A204.1 (cell line): ENCODE measurements around the gene VMO1.
"Not testable (repeated sequence)": the region's sequence is repeated elsewhere in the genome, so short reads cannot be mapped to it uniquely, and the experiment has no call there.

ENCODE experiments used
- FAIRE-seq: peaks from 2 replicates; lab custom pipeline; 2012; peaks lifted over from hg19 to GRCh38; lab: Jason Lieb, UNC

Gene VMO1

GRCh38 chr17:4786106-4786511, at the start of gene VMO1:
Gene VMO1, minus strand, starts transcription at chr17:4786364. Its CDS starts 12 bp downstream, at chr17:4786352.
- FAIRE-seq: no peak

GRCh38 chr17:4834681-4835020, 48.5 kb upstream of the VMO1 start:
- FAIRE-seq: no peak

GRCh38 chr17:4833941-4834680, 47.9 kb upstream of the VMO1 start:
- FAIRE-seq: no peak

- FAIRE-seq: no peak
Measured at GRCh38 chr17:4833178-4833940, 47.2 kb upstream of the VMO1 start, which contains the start of gene MINK1. Gene MINK1, plus strand, starts transcription at chr17:4833340. Its CDS starts 244 bp downstream, at chr17:4833584.

- not testable (repeated sequence) for FAIRE-seq
Measured at GRCh38 chr17:4832829-4833177, 46.6 kb upstream of the VMO1 start.

- no peak for FAIRE-seq
Measured at GRCh38 chr17:4827399-4827798, 41.2 kb upstream of the VMO1 start.

- no peak for FAIRE-seq
Measured at GRCh38 chr17:4823373-4824089, 37.4 kb upstream of the VMO1 start.

- no peak for FAIRE-seq
Measured at GRCh38 chr17:4822835-4823234, 36.7 kb upstream of the VMO1 start.

- no peak for FAIRE-seq
Measured at GRCh38 chr17:4818276-4818675, 32.1 kb upstream of the VMO1 start.

- FAIRE-seq: no peak
Measured at GRCh38 chr17:4816826-4817225, 30.7 kb upstream of the VMO1 start.

- FAIRE-seq: no peak
Measured at GRCh38 chr17:4815043-4815675, 29.0 kb upstream of the VMO1 start.

- FAIRE-seq: no peak
Measured at GRCh38 chr17:4812690-4813089, 26.5 kb upstream of the VMO1 start.

- FAIRE-seq: no peak
Measured at GRCh38 chr17:4811471-4811870, 25.3 kb upstream of the VMO1 start.

- no peak for FAIRE-seq
Measured at GRCh38 chr17:4810696-4811290, 24.6 kb upstream of the VMO1 start.

GRCh38 chr17:4808378-4808767, 22.2 kb upstream of the VMO1 start:
- no peak for FAIRE-seq

GRCh38 chr17:4807605-4808377, 21.6 kb upstream of the VMO1 start:
- FAIRE-seq: no peak

- FAIRE-seq: no peak
Measured at GRCh38 chr17:4806777-4807604, 20.8 kb upstream of the VMO1 start, which contains the start of gene PLD2. Gene PLD2, plus strand, starts transcription at chr17:4807152. Its CDS starts 621 bp downstream, at chr17:4807773.

- no peak for FAIRE-seq
Measured at GRCh38 chr17:4806456-4806776, 20.3 kb upstream of the VMO1 start.

GRCh38 chr17:4802228-4802627, 16.1 kb upstream of the VMO1 start, which contains the start of gene C17orf114:
Gene C17orf114, minus strand, starts transcription at chr17:4802328.
- no peak for FAIRE-seq

- no peak for FAIRE-seq
Measured at GRCh38 chr17:4800462-4801196, 14.5 kb upstream of the VMO1 start.
